ENCODE measurements around the gene PCMTD2. TPM values are rescaled to one million over a fixed set of nuclear protein-coding genes. Genes with fewer than 3 reads are reported as not detected.

The PCMTD2 gene
- total and polyA plus RNA-seq, 2 of the 13 experiments (the other 11 are each of a cell fraction or from before 2014, with no cell fraction given): 47.0 to 76.9 TPM

GRCh38 chr20:64234291-64234791 lies 21.2 kb upstream of the PCMTD2 start (continued):
- TF ChIP-seq HMGXB4 (CRISPR knock-in tag; IDR thresholded peaks at IDR 0.05; ENCODE audit: borderline replicate concordance in 1 of 2, low read depth in 1 of 2) (0 out of 4 replicates have a peak, but pooled peaks of 1 of the 2 experiments have one; percentile 22), THRA (CRISPR knock-in tag; IDR thresholded peaks at IDR 0.05; ENCODE audit: borderline replicate concordance) (peak; percentile 57; the same call in 1 of the 2 replicates), TBP (CRISPR knock-in tag; IDR thresholded peaks at IDR 0.05) (no peak), ZNF281 (CRISPR knock-in tag; IDR thresholded peaks at IDR 0.05; ENCODE audit: borderline replicate concordance) (no peak), NFE2L1 (CRISPR knock-in tag; IDR thresholded peaks at IDR 0.05; ENCODE audit: borderline replicate concordance) (no peak), ARID4A (CRISPR knock-in tag; IDR thresholded peaks at IDR 0.05; ENCODE audit: borderline replicate concordance) (peak; percentile 13; the same call in 1 of the 2 replicates), EP300 (IDR thresholded peaks at IDR 0.05; ENCODE audit: low read depth in 2 of 2, low read length in 2 of 2) (0 out of 4 replicates have a peak, but pooled peaks of 1 of the 2 experiments have one; percentile 15), EP300 (CRISPR knock-in tag; IDR thresholded peaks at IDR 0.05; ENCODE audit: borderline replicate concordance) (no peak), ZNF296 (CRISPR knock-in tag; conservative IDR thresholded peaks at IDR 0.05) (peak; percentile 93), ZNF333 (CRISPR knock-in tag; IDR thresholded peaks at IDR 0.05; ENCODE audit: borderline replicate concordance) (no peak), ZNF772 (CRISPR knock-in tag; IDR thresholded peaks at IDR 0.05) (peak; percentile 54; the same call in 1 of the 2 replicates), SRY (CRISPR knock-in tag; IDR thresholded peaks at IDR 0.05) (0 out of 2 replicates have a peak, but pooled peaks have one; percentile 53)
